Neural cell (in vitro differentiated cells): ENCODE results near the gene CCL19.

Source experiments
- EZH2 ChIP-seq: fragments of 200-600, 300-800 bp; shearing (Covaris generic), sonication (generic); IDR thresholded peaks from 2 replicates; pipeline ENCODE4 v1.6.1; 2014; ENCODE audit warnings: antibody characterized with exemption, low read length, borderline replicate concordance, mild to moderate bottlenecking; ENCODE audit not compliant: insufficient read depth, poor library complexity, severe bottlenecking
- POLR2AphosphoS5 ChIP-seq: IDR thresholded peaks from 2 replicates; pipeline ENCODE4 v1.6.1; 2012
- TF ChIP-seq, protein P1 (sequence below): fragments of 450-650 bp; IDR thresholded peaks from 2 replicates; pipeline ENCODE4 v1.5.1; 2014; ENCODE audit warnings: antibody characterized with exemption, mild to moderate bottlenecking, moderate library complexity; ENCODE audit not compliant: poor library complexity, severe bottlenecking

DNA sequence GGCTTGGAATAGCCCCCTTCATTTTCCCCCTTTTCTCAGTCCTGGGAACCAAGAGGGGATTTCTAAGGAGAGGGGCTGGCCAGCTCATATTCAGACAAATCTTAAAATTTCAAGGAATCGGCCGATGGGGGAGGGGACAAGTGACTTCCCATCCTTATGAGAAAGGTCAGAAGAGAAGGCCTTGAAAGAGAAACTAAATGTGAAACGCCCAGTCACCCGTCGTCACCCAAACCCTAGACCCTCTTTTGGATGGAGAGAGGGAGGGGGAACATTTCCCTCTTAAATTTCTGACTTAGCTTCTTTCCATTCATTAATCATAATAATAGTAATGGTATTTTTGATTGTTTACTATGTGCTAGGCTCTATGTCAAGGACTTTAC, 850 bp upstream of the CCL19 start:
- TF ChIP-seq EZH2 (no peak), POLR2AphosphoS5 (no peak)
- TF ChIP-seq, protein P1, sequence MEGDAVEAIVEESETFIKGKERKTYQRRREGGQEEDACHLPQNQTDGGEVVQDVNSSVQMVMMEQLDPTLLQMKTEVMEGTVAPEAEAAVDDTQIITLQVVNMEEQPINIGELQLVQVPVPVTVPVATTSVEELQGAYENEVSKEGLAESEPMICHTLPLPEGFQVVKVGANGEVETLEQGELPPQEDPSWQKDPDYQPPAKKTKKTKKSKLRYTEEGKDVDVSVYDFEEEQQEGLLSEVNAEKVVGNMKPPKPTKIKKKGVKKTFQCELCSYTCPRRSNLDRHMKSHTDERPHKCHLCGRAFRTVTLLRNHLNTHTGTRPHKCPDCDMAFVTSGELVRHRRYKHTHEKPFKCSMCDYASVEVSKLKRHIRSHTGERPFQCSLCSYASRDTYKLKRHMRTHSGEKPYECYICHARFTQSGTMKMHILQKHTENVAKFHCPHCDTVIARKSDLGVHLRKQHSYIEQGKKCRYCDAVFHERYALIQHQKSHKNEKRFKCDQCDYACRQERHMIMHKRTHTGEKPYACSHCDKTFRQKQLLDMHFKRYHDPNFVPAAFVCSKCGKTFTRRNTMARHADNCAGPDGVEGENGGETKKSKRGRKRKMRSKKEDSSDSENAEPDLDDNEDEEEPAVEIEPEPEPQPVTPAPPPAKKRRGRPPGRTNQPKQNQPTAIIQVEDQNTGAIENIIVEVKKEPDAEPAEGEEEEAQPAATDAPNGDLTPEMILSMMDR, result no peak
